OCI-LY7 (cell line): ENCODE results near the gene KIF3A. TPM values are rescaled to one million over a fixed set of nuclear protein-coding genes. Genes with fewer than 3 reads are reported as not detected.

ENCODE experiments used
- BruUV-seq: library from RNA; stranded (reverse); fragments of 400-500 nt; replicated peaks from 2 replicates; lab custom pipeline; 2021; lab: Mats Ljungman, UMichigan
- CTCF ChIA-PET: fragments of 300-600 bp; sonication (Branson Sonifier 250); formaldehyde crosslinking; loops from one replicate; lab custom pipeline; 2022; ENCODE audit warnings: antibody characterized with exemption; ENCODE audit not compliant: unreplicated experiment; lab: Charles Lee
- POLR2A ChIA-PET: fragments of 300-600 bp; sonication (Branson Sonifier 250); formaldehyde crosslinking; loops from one replicate; lab custom pipeline; 2022; ENCODE audit warnings: antibody characterized with exemption; lab: Charles Lee
- DNase-seq: peaks from one replicate; pipeline ENCODE4 v3.0.0-alpha.2; 2015; ENCODE audit warnings: low spot score
- H2AFZ ChIP-seq: fragments of 200-600 bp; sonication (generic), shearing (Covaris generic); 2 replicates; pipeline ENCODE4 v1.6.1; 2014; ENCODE audit warnings: mild to moderate bottlenecking, antibody characterized with exemption, low read length, moderate library complexity
- H3K27ac ChIP-seq: fragments of 200-600 bp; sonication (generic); 2 replicates; pipeline ENCODE4 v1.5.1; 2014; ENCODE audit warnings: mixed run types, low read depth, mild to moderate bottlenecking, moderate library complexity, low read length, inconsistent platforms; ENCODE audit not compliant: poor library complexity, severe bottlenecking
- H3K36me3 ChIP-seq: fragments of 200-600 bp; sonication (generic); 2 replicates; pipeline ENCODE4 v1.6.1; 2014; ENCODE audit warnings: mild to moderate bottlenecking, antibody characterized with exemption, low read length, moderate library complexity, mixed read lengths; ENCODE audit not compliant: insufficient read depth
- H3K4me1 ChIP-seq: fragments of 200-600 bp; sonication (generic); 2 replicates; pipeline ENCODE4 v1.5.1; 2014; ENCODE audit warnings: mild to moderate bottlenecking, low read length; ENCODE audit not compliant: insufficient read depth, poor library complexity, severe bottlenecking
- H3K4me2 ChIP-seq: fragments of 200-600 bp; sonication (generic); 2 replicates; pipeline ENCODE4 v1.6.1; 2014; ENCODE audit warnings: mild to moderate bottlenecking, low read length
- H3K4me3 ChIP-seq: fragments of 200-600 bp; sonication (generic); 2 replicates; pipeline ENCODE4 v1.5.1; 2014; ENCODE audit warnings: mild to moderate bottlenecking, low read depth, low read length; ENCODE audit not compliant: poor library complexity, severe bottlenecking
- H3K79me2 ChIP-seq: fragments of 200-600 bp; sonication (generic); 2 replicates; pipeline ENCODE4 v1.6.1; 2016; ENCODE audit warnings: low read depth, mild to moderate bottlenecking, low read length, moderate library complexity, mixed read lengths; ENCODE audit not compliant: insufficient read depth
- H3K9me2 ChIP-seq: fragments of 200-600 bp; sonication (generic); 2 replicates; pipeline ENCODE4 v1.6.1; 2016; ENCODE audit warnings: mild to moderate bottlenecking, low read length, mixed read lengths; ENCODE audit not compliant: insufficient read depth
- H3K9me3 ChIP-seq: fragments of 200-600 bp; sonication (generic); 2 replicates; pipeline ENCODE4 v1.6.1; 2014; ENCODE audit warnings: mild to moderate bottlenecking, mixed run types, low read length, mixed read lengths
- H4K20me1 ChIP-seq: fragments of 200-600 bp; sonication (generic); 2 replicates; pipeline ENCODE4 v1.6.1; 2014; ENCODE audit warnings: mild to moderate bottlenecking, antibody characterized with exemption, low read length, moderate library complexity, mixed read lengths; ENCODE audit not compliant: insufficient read depth
- CTCF ChIP-seq: fragments of 200-600 bp; sonication (generic); conservative IDR thresholded peaks from 2 replicates; pipeline ENCODE4 v1.5.1; 2014; ENCODE audit warnings: mild to moderate bottlenecking, antibody characterized with exemption, low read length, moderate library complexity, mixed read lengths
- EZH2phosphoT487 ChIP-seq: fragments of 200-600 bp; sonication (generic); IDR thresholded peaks from 2 replicates; pipeline ENCODE4 v1.6.1; 2018; ENCODE audit warnings: low read depth, borderline replicate concordance, mild to moderate bottlenecking, mixed run types, antibody characterized with exemption, low read length, moderate library complexity, mixed read lengths
- intact Hi-C: fragments of 100-400 bp; cut with micrococcal nuclease; formaldehyde crosslinking; loops from one replicate; pipeline ENCODE4 v1.10.0; 2022; ENCODE audit not compliant: unreplicated experiment
- total RNA-seq, 2 experiments: library from RNA; depleted of rRNA in 1 of 2; stranded (reverse); fragments of >200 nt in 1 of 2; shearing (Covaris generic) in 1 of 2; gene quantifications; 2 replicates each; pipeline ENCODE4 v1.2.3, GENCODE V29; 2014 to 2022

Gene KIF3A
- total RNA-seq, 2 experiments from 2014 or later: 6.7 to 14.2 TPM

DNA sequence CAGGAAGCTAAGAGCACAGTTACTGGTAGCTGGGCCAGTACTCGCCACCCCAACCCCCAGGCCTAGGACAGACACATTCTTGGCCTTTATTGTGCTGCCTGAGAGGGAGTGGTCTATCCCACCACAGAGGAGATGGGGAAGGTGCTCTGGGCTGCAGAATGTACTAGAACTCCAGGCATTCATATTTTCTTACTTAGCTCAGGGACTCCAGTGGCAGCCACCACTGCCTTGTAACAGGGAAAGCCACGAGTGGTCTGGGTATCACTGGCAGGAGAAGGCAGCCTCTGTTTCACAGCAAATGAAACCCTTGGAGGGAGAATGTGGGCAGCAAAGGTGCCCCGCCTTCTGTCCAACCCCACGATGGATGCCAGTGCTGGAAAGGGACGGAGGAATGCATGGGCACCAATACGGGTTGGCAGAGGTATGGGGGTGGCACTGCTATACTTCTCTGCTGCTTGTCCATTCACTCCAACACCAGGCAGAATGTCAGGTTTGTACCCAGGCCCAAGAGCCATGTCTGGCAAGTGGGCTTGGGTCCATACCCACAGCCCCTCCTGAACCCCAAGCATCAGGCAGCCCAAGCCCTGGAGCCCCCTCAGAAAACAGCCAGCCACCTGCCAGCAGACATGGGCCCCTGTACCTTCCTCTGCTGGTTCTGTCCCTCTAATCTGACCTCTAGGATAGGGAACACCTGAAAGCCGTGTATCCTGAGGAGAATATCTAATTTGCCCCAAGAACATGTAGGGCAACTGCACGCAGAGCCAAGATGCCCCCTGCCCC, 35.1 kb upstream of the KIF3A start:
- POLR2A ChIA-PET: interaction anchor here (0.6 to 1.0 kb wide), 2 partner anchors 18 to 32 kb away, joined by 3 read pairs; no protein-coding TSS in a partner anchor
- peaks cover 7% of the 10 kb centered on the region for H3K4me1 ChIP-seq

GRCh38 chr5:132771503-132771998, 34.2 kb upstream of the KIF3A start:
- H3K9me3 ChIP-seq: no peaks in the 10 kb centered on the region
- no peak overlapping the region for H2AFZ ChIP-seq
- ChIA-PET CTCF (no interaction called here), POLR2A (no interaction called here)
- H3K36me3 ChIP-seq: no peaks in the 10 kb centered on the region
- no peak overlapping the region for H3K27ac ChIP-seq
- H3K4me2 ChIP-seq: no peak overlapping the region
- no peaks in the 10 kb centered on the region for H4K20me1 ChIP-seq
- H3K4me1 ChIP-seq: peaks cover 6% of the 10 kb centered on the region
- no peak for DNase-seq
- intact Hi-C loops: no loop called here
- TF ChIP-seq EZH2phosphoT487 (no peak), CTCF (no peak)
- no peaks in the 10 kb centered on the region for H3K9me2 ChIP-seq
- BruUV-seq: no TSS peak
- no peaks in the 10 kb centered on the region for H3K79me2 ChIP-seq
- H3K4me3 ChIP-seq: no peak overlapping the region

More for the DNA sequence above, 35.1 kb upstream of the KIF3A start:
- Histone ChIP-seq H3K9me3 (no peaks in the 10 kb centered on the region), H3K79me2 (no peaks in the 10 kb centered on the region), H4K20me1 (no peaks in the 10 kb centered on the region), H2AFZ (no peak overlapping the region), H3K4me2 (no peak overlapping the region), H3K27ac (no peak overlapping the region), H3K9me2 (no peaks in the 10 kb centered on the region), H3K36me3 (no peaks in the 10 kb centered on the region), H3K4me3 (no peak overlapping the region)
- DNase-seq: no peak
- CTCF ChIA-PET: no interaction called here
- intact Hi-C loops: no loop called here
- no peak for TF ChIP-seq EZH2phosphoT487
- TF ChIP-seq CTCF: no peak
- no TSS peak for BruUV-seq
